ENCODE measurements around the gene PIGH.
"Not testable (repeated sequence)": the region's sequence is repeated elsewhere in the genome, so short reads cannot be mapped to it uniquely, and the experiment has no call there.

Gene PIGH

GRCh38 chr14:67562025-67562775, 37.9 kb downstream of the PIGH start:
- DNase-seq (ENCODE audit: low spot score) = no peak
- no peaks in the 10 kb centered on the region for H3K4me1 Mint-ChIP-seq (ENCODE audit: low read depth)
- no peak overlapping the region for H3K27ac Mint-ChIP-seq
- no peaks in the 10 kb centered on the region for H3K9me3 Mint-ChIP-seq
- H3K4me3 Mint-ChIP-seq = no peak overlapping the region
- peaks cover 5% of the 10 kb centered on the region for H3K27me3 Mint-ChIP-seq (ENCODE audit: low read depth)
- no peaks in the 10 kb centered on the region for H3K36me3 Mint-ChIP-seq (ENCODE audit: low read depth)

- DNase-seq (ENCODE audit: low spot score) = no peak
- Mint-ChIP-seq H3K27me3 (ENCODE audit: low read depth) (peaks cover 8% of the 10 kb centered on the region), H3K4me1 (ENCODE audit: low read depth) (no peaks in the 10 kb centered on the region), H3K4me3 (no peak overlapping the region), H3K36me3 (ENCODE audit: low read depth) (no peaks in the 10 kb centered on the region), H3K9me3 (no peaks in the 10 kb centered on the region), H3K27ac (no peak overlapping the region)
Measured at GRCh38 chr14:67559639-67560038, 40.4 kb downstream of the PIGH start.

- no peaks in the 10 kb centered on the region for H3K9me3 Mint-ChIP-seq
- H3K27ac Mint-ChIP-seq = no peak overlapping the region
- no peaks in the 10 kb centered on the region for H3K36me3 Mint-ChIP-seq (ENCODE audit: low read depth)
- no peaks in the 10 kb centered on the region for H3K4me1 Mint-ChIP-seq (ENCODE audit: low read depth)
- no peak overlapping the region for H3K4me3 Mint-ChIP-seq
- H3K27me3 Mint-ChIP-seq (ENCODE audit: low read depth) = peaks cover 8% of the 10 kb centered on the region
- no peak for DNase-seq (ENCODE audit: low spot score)
Measured at GRCh38 chr14:67557656-67558055, 42.4 kb downstream of the PIGH start.

- Mint-ChIP-seq H3K27me3 (ENCODE audit: low read depth) (peaks cover 8% of the 10 kb centered on the region), H3K4me3 (no peak overlapping the region), H3K27ac (no peak overlapping the region), H3K36me3 (ENCODE audit: low read depth) (no peaks in the 10 kb centered on the region), H3K4me1 (ENCODE audit: low read depth) (no peaks in the 10 kb centered on the region), H3K9me3 (no peaks in the 10 kb centered on the region)
- DNase-seq (ENCODE audit: low spot score) = no peak
Measured at GRCh38 chr14:67557118-67557517, 43.0 kb downstream of the PIGH start.

GRCh38 chr14:67556671-67557070, 43.4 kb downstream of the PIGH start:
- no peak overlapping the region for H3K27ac Mint-ChIP-seq
- H3K4me1 Mint-ChIP-seq (ENCODE audit: low read depth) = no peaks in the 10 kb centered on the region
- no peaks in the 10 kb centered on the region for H3K36me3 Mint-ChIP-seq (ENCODE audit: low read depth)
- DNase-seq (ENCODE audit: low spot score) = no peak
- H3K9me3 Mint-ChIP-seq = no peaks in the 10 kb centered on the region
- no peak overlapping the region for H3K4me3 Mint-ChIP-seq
- H3K27me3 Mint-ChIP-seq (ENCODE audit: low read depth) = peaks cover 8% of the 10 kb centered on the region

GRCh38 chr14:67555518-67556090, 44.5 kb downstream of the PIGH start:
- Mint-ChIP-seq H3K9me3 (no peaks in the 10 kb centered on the region), H3K4me1 (ENCODE audit: low read depth) (no peaks in the 10 kb centered on the region), H3K36me3 (ENCODE audit: low read depth) (no peaks in the 10 kb centered on the region), H3K4me3 (no peak overlapping the region), H3K27me3 (ENCODE audit: low read depth) (peaks cover 8% of the 10 kb centered on the region), H3K27ac (no peak overlapping the region)
- no peak for DNase-seq (ENCODE audit: low spot score)

GRCh38 chr14:67554341-67554740, 45.7 kb downstream of the PIGH start:
- Mint-ChIP-seq H3K27me3 (ENCODE audit: low read depth) (peaks cover 12% of the 10 kb centered on the region), H3K36me3 (ENCODE audit: low read depth) (no peaks in the 10 kb centered on the region), H3K9me3 (no peaks in the 10 kb centered on the region), H3K4me3 (no peak overlapping the region), H3K4me1 (ENCODE audit: low read depth) (no peaks in the 10 kb centered on the region), H3K27ac (no peak overlapping the region)
- DNase-seq (ENCODE audit: low spot score) = no peak

GRCh38 chr14:67553547-67553946, 46.5 kb downstream of the PIGH start:
- H3K27me3 Mint-ChIP-seq (ENCODE audit: low read depth) = peaks cover 12% of the 10 kb centered on the region
- H3K4me1 Mint-ChIP-seq (ENCODE audit: low read depth) = no peaks in the 10 kb centered on the region
- H3K36me3 Mint-ChIP-seq (ENCODE audit: low read depth) = no peaks in the 10 kb centered on the region
- DNase-seq (ENCODE audit: low spot score) = no peak
- no peak overlapping the region for H3K27ac Mint-ChIP-seq
- no peak overlapping the region for H3K4me3 Mint-ChIP-seq
- no peaks in the 10 kb centered on the region for H3K9me3 Mint-ChIP-seq

GRCh38 chr14:67551940-67552339, 48.1 kb downstream of the PIGH start:
- Mint-ChIP-seq H3K4me1 (ENCODE audit: low read depth) (no peaks in the 10 kb centered on the region), H3K27ac (no peak overlapping the region), H3K4me3 (no peak overlapping the region), H3K27me3 (ENCODE audit: low read depth) (peaks cover 5% of the 10 kb centered on the region), H3K36me3 (ENCODE audit: low read depth) (no peaks in the 10 kb centered on the region), H3K9me3 (no peaks in the 10 kb centered on the region)
- DNase-seq (ENCODE audit: low spot score) = no peak

- no peak overlapping the region for H3K4me3 Mint-ChIP-seq
- no peak for DNase-seq (ENCODE audit: low spot score)
- no peaks in the 10 kb centered on the region for H3K36me3 Mint-ChIP-seq (ENCODE audit: low read depth)
- H3K9me3 Mint-ChIP-seq = no peaks in the 10 kb centered on the region
- H3K4me1 Mint-ChIP-seq (ENCODE audit: low read depth) = no peaks in the 10 kb centered on the region
- H3K27ac Mint-ChIP-seq = no peak overlapping the region
- peaks cover 4% of the 10 kb centered on the region for H3K27me3 Mint-ChIP-seq (ENCODE audit: low read depth)
Measured at GRCh38 chr14:67551123-67551522, 48.9 kb downstream of the PIGH start.

GRCh38 chr14:67549734-67550133, 50.3 kb downstream of the PIGH start:
- H3K4me3 Mint-ChIP-seq = no peak overlapping the region
- no peaks in the 10 kb centered on the region for H3K9me3 Mint-ChIP-seq
- no peaks in the 10 kb centered on the region for H3K4me1 Mint-ChIP-seq (ENCODE audit: low read depth)
- H3K27ac Mint-ChIP-seq = no peak overlapping the region
- H3K27me3 Mint-ChIP-seq (ENCODE audit: low read depth) = peaks cover 13% of the 10 kb centered on the region
- H3K36me3 Mint-ChIP-seq (ENCODE audit: low read depth) = no peaks in the 10 kb centered on the region
- DNase-seq (ENCODE audit: low spot score) = no peak

- H3K27ac Mint-ChIP-seq = no peak overlapping the region
- no peak overlapping the region for H3K4me3 Mint-ChIP-seq
- H3K36me3 Mint-ChIP-seq (ENCODE audit: low read depth) = no peaks in the 10 kb centered on the region
- H3K27me3 Mint-ChIP-seq (ENCODE audit: low read depth) = peaks cover 31% of the 10 kb centered on the region
- H3K9me3 Mint-ChIP-seq = peaks cover 3% of the 10 kb centered on the region
- H3K4me1 Mint-ChIP-seq (ENCODE audit: low read depth) = no peaks in the 10 kb centered on the region
- DNase-seq (ENCODE audit: low spot score) = no peak
Measured at GRCh38 chr14:67547224-67547780, 52.8 kb downstream of the PIGH start.

- no peak for DNase-seq (ENCODE audit: low spot score)
- Mint-ChIP-seq H3K4me3 (no peak overlapping the region), H3K4me1 (ENCODE audit: low read depth) (peaks cover 6% of the 10 kb centered on the region), H3K27ac (no peak overlapping the region), H3K36me3 (ENCODE audit: low read depth) (no peaks in the 10 kb centered on the region), H3K27me3 (ENCODE audit: low read depth) (peaks cover 43% of the 10 kb centered on the region), H3K9me3 (peaks cover 3% of the 10 kb centered on the region)
Measured at GRCh38 chr14:67544590-67544989, 55.5 kb downstream of the PIGH start.

- not testable (repeated sequence) for H3K9me3 Mint-ChIP-seq; H3K4me3 Mint-ChIP-seq; H3K27ac Mint-ChIP-seq; H3K4me1 Mint-ChIP-seq (ENCODE audit: low read depth); DNase-seq (ENCODE audit: low spot score); H3K36me3 Mint-ChIP-seq (ENCODE audit: low read depth)
- H3K27me3 Mint-ChIP-seq (ENCODE audit: low read depth) = peaks cover 55% of the 10 kb centered on the region
Measured at GRCh38 chr14:67542620-67543019, 57.4 kb downstream of the PIGH start.

All from T-helper 2 cell treated with Interferon-gamma antibody and Interleukin-4, amounts not matched to agents 5 μg/mL and 100 μg/mL, for 36 hours (primary cell).